ENCODE results near the gene CERS3. TPM values are rescaled to one million over a fixed set of nuclear protein-coding genes. Genes with fewer than 3 reads are reported as not detected.

CERS3 gene
- total RNA-seq, 1 donor from 2014 or later: 0.71 TPM

DNA sequence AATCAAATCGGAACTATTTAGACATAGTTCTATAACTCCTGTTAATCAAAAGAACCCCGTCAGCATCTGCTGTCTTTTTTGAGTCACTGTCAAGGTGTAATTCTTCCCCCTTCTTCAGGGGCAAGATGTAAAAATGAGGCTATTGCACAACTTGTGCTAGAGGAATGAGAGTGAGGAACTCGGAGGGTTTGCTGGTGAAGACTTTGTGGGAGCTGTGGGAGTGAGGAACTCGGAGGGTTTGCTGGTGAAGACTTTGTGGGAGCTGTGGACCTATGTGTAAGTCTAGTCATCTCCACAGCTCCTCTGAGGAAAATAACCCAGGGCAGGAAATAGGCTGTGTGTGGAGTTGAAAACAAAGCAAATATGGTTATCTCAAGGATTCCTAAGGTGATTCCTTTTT, 2.5 kb upstream of the CERS3 start:
- intact Hi-C loops (cut with micrococcal nuclease): no loop called here

DNA sequence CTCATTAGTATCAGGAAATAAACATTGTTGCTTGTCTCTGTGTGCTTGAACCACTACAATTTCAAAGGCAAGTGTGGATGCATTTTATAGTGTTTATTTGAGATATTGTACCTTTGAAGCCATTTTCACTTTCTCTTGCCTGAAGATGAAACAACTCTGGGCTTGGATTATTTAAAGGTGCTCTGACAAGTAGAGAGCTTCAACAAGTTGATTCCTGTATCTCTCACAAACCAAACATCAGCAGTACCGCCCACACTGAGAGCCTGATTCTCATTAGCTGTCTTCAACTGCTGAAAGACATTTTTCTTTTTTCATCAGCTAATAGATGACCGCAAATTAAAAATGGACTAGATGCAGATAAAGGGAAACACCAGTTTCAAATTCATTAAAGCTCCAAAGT, 806 bp upstream of the CERS3 start:
- intact Hi-C loops (cut with micrococcal nuclease): no loop called here

DNA sequence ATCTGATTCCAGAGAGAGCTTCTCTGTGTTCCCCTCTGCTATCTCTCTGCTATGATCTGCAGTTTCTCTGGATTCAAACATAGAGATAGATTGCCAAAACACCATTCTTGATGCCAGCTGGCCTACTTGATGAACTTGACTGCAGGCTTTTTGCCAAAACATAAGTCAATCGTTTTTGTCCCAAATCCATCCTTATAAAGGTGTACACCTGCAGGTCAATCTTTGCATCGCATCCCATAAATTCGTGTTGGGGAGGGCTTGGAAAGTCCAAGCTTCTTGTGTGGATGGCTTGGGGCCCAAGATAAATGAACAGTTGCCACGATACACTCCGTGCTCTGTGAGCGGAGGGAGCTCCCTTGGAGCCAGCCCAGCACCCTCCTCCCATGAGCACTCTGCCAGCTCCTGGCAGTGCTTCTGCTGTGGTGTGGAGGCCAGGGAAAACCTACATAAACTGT, 2.7 kb downstream of the CERS3 start:
- intact Hi-C loops (cut with micrococcal nuclease): no loop called here

DNA sequence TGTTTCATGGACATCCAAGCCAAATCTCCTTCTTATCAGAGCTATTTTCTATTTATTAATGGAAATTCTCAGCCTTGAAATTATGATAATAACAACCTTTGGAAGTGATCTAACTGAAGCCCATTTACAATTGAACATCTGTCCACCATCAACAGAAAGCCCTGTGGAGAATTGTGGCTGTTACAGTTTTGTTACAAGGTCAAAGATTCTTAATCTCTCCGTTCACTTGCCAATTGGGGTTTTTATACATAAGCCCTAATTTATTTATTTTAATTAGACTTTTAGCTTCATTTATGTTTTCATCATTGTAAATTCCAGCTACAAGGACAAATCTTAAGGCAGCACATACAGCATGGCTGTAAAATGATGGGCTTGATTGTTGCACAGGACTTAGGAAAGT, 3.3 kb downstream of the CERS3 start:
- intact Hi-C loops (cut with micrococcal nuclease): no loop called here

DNA sequence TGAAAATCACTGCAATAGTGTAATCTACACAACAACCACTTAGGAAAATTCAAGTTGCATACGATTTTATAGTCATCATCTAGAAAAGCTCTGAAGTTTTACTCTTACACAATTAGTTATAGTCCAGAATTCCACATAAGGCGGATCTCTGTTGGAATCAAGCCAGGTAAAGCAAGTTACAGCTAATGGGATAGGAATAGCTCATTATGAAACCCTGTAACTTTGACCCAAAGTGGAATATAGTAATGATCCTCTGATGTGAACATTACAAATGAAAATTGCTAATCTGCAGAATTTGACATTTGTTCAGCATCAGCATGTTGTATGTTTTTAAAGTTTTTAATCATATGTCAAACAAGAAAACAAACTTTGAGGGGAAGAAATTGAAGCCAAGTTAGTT, 4.4 kb downstream of the CERS3 start:
- intact Hi-C loops (cut with micrococcal nuclease): loop anchor here (5.0 kb wide), 1 partner anchor 48 kb away; no protein-coding TSS in a partner anchor

DNA sequence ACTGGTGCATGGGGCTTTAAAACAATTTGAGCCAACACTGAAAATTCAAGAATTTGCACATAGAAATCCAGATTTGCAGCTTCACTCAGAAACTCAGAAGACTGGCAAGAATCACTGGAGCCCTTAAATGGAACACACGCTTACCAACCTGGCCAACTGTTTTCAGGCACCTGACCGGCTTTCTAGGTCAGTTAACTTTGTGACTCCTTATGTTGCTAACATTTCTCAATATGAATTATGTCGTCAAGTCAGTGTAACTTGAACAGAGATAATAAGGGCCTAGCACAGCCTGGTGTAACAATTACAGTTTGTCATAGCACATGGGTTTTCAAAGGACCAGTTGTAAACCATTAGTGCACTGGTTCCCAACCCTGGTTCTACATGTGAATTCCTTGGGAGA, 6.8 kb downstream of the CERS3 start:
- intact Hi-C loops (cut with micrococcal nuclease): loop anchor here (5.0 kb wide), 1 partner anchor 50 kb away; no protein-coding TSS in a partner anchor

DNA sequence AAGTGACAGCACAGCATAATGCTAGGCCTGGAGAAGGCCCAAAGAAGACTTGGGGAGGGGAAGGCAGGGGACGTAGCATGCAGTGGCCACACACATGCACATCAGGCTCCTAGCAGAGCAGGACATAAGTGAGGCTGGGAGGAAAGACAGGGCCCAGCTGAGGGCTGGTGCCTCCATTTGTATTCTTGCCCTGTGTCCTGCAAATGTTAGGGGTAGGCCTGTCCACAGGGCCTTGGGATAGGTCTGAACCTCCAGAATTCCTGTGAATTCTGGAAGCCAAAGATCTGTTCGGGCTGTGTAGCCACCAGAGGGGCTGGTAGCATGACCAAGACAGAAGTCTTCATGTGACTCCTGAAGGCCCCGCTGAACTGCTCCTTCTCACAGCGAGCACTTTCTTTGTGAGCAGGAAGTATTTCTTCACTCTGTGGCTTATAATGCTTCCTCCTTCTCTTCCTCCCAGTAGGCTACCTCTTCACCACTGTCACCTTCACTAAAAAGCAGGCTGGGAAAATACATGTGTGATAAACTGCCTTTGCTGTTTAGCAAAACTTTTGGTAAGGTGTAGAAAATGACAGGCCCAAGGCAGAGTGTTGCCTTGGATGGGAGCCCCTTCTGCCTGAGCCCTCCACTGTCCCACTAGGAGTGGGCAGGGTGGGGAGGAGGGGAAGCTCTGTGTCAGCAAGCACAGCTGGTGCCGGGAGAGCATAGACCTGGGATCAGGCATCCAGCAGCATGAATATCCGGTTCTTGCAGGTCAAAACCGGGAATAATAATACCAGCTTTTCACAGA, 8.4 kb downstream of the CERS3 start:
- intact Hi-C loops (cut with micrococcal nuclease): loop anchor here (5.0 kb wide), 1 partner anchor 52 kb away; no protein-coding TSS in a partner anchor

DNA sequence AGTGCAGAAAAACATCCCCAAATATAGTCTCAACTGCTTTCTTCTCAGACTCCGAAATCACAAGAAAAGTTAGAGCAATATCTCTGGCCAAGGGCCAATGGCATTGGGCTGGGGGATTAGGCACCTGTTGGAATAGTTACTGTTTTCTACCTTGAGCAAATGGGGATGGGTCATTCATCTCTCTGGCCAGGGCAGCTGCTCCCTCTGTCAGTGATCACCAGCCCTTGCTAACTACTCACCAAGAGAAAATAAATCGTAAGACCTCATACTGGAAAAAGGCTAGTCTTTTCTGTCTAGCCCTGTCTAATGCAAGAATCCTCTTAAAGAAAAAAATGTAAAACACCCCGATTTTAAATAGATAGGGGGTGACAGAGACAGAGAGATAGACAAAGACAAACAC, 10.9 kb downstream of the CERS3 start:
- intact Hi-C loops (cut with micrococcal nuclease): no loop called here

DNA sequence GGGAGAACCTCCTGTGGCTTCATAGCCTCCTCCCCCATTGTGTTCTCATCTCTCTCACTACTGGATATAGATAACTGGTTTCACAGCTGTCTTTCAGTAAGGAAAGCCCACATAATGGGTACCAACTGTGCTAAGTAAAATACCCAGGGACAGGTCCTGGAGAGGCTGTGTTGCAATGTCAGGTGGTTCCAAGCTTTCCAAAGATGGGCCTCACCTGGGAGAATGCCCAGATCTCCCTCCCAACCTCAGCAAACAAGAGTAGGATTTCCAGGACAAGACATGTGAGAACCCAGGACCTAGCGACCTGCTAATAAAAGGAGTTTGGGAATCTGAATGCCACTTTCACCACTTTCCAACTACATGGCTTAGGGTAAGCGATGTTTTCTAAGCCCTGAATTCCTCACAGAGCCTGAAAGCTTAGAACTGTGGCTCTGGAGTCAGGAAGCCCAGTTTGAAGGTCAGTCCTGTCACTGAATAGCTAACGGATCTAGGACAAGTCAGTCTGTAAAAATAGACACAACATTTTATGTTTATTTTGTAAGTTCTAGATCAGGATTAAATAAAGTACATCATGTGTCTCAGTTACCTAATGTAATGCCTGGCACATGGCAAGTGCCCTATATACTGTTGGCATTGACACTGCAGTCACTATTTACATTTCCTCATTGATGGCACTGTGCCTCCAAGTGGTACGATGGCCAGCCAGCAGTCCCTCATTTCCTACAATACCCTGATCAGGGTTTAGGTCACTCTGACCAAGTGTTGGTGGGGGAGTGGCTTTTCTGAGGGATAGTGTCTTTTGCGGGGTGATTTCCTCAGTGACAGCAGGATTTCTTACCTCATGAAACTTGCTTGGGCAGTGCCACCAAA, 11.9 kb downstream of the CERS3 start:
- intact Hi-C loops (cut with micrococcal nuclease): no loop called here

DNA sequence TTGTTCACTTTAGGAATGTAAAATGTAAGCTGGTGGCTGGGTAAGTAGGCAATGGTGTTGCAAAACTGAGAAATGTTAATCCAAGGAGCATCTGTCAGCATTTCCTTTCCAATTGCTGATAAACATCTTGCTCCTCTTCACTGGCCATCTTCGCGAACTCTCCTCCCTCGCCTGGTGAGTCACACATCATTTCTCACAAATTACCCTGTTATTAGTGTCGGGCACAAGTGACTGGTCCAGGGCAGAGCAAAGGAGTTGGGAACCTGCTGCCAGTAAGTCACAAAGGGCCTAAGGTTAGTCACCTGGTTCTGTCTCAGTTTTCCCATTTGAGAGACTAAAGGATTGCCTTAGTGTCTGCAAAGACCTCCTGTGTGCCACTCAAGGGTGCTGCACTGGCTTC, 13.0 kb downstream of the CERS3 start:
- intact Hi-C loops (cut with micrococcal nuclease): no loop called here

DNA sequence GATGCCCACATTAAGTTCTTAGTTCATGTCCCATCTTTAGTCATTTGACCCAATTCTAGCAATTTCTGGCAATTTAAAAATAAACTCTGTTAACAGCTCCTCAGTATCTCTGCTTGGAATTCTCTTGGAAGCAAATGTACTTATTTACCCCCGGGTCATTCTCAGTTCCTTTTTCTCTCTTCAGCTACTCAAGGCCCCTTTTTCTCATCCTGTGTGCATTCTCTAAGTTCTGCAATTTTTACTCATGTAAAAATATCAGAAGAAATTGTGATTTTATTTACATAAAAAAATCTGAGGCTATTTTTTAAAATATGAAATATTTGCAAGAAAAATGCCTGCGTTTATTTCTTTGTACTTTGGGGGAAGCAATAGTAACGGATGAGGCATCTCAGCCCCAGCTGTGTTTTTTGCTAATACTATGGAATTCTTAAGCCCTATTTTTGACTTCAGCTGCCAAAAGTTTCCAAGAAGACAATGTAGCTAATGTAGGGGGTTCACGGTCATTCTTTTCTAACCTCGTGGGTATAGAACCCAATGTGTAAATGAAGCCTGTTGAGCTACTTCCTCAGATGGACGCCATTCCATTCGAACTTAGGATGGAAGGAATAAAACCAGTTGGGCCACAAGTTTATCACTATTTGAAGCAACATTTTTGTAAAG, 20.0 kb downstream of the CERS3 start:
- intact Hi-C loops (cut with micrococcal nuclease): no loop called here

DNA sequence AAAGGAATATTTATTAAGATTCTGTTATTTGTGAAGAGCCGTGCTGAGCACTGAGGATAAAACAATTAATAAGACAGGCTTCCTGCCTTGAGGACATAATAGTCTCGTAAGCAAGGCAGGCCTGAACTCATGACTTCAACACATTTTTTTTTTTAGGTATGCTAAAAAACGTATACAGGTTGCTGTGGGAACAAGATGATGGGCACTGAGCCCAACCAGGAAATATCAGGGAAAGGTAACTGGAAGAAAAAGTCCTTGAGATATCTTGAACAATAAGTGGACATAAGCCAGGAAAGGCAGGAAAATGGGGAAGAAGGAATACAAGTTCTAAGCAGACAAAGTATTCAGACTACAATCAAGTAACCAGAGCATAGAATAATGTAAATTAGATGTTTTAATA, 26.1 kb downstream of the CERS3 start:
- intact Hi-C loops (cut with micrococcal nuclease): no loop called here

DNA sequence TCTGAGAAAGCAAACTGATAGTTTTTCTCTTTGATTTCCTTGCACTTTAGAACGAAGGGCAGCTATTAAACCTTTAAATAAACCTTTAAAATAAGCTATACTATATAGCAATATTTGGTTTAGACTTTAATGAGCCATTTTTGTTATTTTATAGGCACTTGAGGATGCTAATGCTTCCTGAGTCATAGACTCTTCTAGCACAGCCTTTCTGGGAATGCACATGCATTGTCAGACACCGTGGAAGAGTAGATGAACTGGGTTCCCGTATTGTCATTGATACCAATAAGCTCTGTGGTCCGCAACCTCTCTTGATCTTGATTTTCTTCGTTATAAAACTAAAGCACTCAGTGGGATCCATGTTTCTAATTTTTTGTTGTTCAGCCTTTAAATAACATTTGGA, 27.6 kb downstream of the CERS3 start:
- intact Hi-C loops (cut with micrococcal nuclease): no loop called here

DNA sequence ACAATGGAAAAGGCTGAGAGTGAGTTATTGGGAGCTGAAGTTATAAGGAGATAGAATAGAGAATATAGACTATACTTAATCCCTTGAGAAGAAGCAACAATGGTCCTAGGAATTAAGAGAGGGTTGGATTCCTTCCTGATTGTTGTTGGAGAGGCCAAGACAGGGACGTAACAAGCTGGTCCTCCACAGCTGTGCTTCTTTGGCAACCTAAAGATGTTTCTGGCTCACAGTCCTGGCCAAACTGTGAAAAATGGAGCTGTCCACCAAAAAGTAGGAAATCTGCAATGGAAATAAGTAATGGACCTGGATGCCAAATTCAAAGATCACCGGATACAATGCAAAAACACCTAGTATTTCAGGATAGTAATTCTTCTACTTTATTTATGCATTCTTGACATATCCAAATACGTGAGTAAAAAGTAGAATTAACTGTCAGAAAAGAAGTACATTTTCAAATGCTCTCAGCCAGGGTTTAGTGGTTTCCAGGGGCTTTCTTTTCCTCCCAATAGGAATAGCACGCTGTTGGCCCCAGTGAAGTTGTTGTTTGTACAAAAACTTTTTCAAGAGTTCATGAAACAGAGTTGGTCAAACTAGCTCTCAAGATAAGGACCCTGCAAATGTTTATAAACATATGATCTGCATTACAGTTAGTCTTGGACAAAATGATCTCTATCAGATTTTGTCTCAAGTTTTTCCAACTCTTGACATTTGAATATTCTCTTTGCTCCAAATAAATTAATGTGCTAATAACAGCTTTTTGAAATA, 28.3 kb downstream of the CERS3 start:
- intact Hi-C loops (cut with micrococcal nuclease): no loop called here

DNA sequence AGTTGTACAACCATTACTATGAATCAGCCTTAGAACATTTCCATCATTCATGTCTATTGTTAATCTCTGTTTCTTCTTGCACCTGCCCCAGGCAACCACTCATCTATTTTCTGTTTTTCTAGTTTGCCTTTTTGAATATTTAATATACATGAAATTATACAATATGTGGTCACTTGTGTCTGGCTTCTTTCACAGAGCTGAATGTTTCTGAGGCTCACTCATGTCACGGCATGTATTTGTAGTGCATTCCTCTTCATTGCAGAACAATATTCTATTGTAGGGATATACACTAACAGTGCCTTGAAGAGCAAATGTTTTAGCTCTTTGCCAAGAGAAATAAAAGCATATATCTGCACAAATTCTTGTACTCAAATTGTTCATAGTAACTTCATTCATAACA, 32.9 kb downstream of the CERS3 start:
- intact Hi-C loops (cut with micrococcal nuclease): no loop called here

DNA sequence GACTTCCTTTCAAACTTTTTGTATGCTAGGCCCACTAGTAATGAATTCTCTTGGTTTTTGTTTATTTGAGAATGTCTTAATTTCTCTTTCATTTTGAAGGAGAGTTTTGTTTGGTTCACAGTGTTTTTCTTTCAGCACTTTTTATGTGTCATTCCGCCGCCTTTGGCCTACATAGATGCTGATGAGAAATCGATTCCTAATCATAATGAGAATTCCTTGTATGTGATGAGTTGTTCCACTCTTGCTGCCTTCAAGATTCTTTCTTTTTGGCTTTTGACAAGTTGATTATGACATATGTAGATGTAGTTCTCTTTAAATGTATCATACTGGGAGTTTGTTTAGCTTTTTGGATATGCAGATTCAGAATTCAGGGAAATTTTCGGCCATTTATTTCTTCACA, 35.5 kb downstream of the CERS3 start:
- intact Hi-C loops (cut with micrococcal nuclease): no loop called here

DNA sequence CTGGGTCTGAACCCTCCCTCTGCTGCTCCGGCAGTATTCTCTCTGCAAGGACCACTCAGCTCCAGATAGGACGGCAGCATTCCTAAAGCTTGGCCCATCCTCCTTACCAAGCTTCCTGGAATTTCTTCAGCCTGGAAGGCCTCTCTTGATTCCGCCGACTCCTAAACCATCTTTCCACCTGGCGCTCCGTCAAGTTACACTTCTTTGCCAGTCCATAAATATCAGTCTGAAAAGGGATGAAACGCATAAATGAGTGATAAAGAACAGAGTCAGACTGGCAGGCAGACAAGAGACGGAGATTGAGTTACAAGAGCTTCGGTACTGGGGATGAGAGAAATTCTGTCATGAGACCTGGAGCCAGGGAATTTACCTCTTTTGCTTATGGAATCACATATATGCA, 44.3 kb downstream of the CERS3 start:
- intact Hi-C loops (cut with micrococcal nuclease): no loop called here

DNA sequence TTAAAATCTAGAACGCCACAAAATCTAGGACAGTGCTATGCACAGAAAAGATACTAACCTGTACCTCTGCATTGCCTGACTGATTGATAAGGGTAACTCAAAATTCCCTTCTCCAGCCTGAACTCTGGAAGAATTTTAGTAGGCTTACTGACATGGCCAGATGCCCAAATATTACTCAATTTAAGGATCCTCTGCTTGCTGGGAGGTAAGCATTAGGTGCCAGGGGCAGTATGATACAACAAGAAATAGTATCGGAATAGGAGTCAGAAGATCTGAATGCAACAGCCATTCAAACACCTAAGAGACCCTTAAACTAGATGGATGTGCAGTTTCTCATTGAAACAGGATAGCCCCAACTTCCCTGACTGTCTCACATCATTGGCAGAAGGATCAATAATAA, 45.4 kb downstream of the CERS3 start:
- intact Hi-C loops (cut with micrococcal nuclease): no loop called here

DNA sequence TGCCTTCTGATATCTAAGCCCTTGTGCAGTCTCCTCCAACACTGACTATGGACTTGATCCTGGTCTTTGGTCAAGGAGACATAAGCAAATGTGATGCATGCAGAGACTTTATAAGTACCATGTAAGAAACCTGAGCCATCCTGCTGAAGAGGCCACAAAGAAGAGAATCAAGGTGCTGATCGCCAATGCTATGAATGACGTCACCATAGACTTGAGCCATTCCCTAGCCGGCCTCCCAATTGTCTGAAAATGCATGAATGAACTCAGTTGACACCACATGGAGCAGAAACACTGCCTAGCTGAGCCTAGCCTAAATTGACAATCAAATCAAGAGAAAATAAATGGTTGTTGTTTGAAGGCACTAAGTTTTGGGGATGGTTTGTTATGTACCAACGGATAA, 51.9 kb downstream of the CERS3 start:
- intact Hi-C loops (cut with micrococcal nuclease): no loop called here

DNA sequence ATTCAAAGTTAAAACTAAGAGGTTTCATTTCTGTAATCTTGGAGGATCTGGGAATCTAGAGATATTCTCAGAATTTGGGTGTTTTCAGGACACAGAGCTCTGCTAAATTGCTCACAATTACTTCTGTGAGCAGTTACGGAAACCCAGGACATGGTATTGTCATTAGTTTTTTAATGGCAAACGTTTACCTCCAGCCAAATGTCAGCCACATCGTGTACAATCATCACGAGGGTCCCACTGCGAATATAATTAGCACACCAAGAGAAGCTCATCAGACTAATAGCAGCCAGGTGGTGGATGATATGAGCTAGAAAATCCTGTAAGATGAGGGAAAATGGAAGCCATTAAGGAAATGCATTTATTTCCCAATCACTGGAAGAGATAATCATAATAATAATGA, 56.0 kb downstream of the CERS3 start:
- intact Hi-C loops (cut with micrococcal nuclease): no loop called here

DNA sequence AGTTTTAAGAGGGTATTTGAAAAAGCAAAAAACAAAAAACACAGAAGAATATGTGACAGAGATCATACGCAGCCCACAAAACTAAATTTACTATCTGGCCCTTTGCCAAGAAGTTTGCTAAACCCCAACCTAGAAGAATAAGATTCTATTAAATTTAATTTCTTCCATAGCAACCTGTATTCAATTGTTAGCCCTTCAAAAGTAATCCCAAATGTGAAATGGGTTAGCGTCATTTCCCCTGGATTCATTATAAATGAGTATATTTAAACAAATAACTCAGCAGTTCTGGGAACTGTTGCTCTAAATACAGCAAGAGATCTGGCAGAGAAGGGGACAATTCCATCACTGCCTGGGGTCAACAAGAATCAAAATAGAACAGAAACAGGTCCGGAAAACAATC, 56.8 kb downstream of the CERS3 start:
- intact Hi-C loops (cut with micrococcal nuclease): no loop called here
